ENCODE measurements around the gene HIC1. TPM values are rescaled to one million over a fixed set of nuclear protein-coding genes. Genes with fewer than 3 reads are reported as not detected.
A peak's percentile ranks its signal among the peaks of the same experiment; 100 is the strongest.

HIC1 gene
- total RNA-seq, 1 donor from 2014 or later = 0.37 TPM

- TF ChIP-seq CTCF (conservative IDR thresholded peaks at IDR 0.05) = no peak
- Mint-ChIP-seq H3K27me3 (ENCODE audit: low read depth) (no peaks in the 10 kb centered on the region), H3K4me1 (peaks cover 17% of the 10 kb centered on the region), H3K36me3 (ENCODE audit: low read depth) (no peaks in the 10 kb centered on the region), H3K9me3 (no peaks in the 10 kb centered on the region), H3K4me3 (no peak overlapping the region), H3K27ac (ENCODE audit: unreplicated experiment) (no peak overlapping the region)
- DNase-seq (ENCODE audit: low read depth, low spot score) = no peak
Measured at GRCh38 chr17:2107050-2107449, 52.1 kb downstream of the HIC1 start.

- H3K4me1 Mint-ChIP-seq = peaks cover 17% of the 10 kb centered on the region
- H3K36me3 Mint-ChIP-seq (ENCODE audit: low read depth) = no peaks in the 10 kb centered on the region
- TF ChIP-seq CTCF (conservative IDR thresholded peaks at IDR 0.05) = no peak
- H3K9me3 Mint-ChIP-seq = no peaks in the 10 kb centered on the region
- DNase-seq (ENCODE audit: low read depth, low spot score) = no peak
- H3K4me3 Mint-ChIP-seq = no peak overlapping the region
- no peak overlapping the region for H3K27ac Mint-ChIP-seq (ENCODE audit: unreplicated experiment)
- H3K27me3 Mint-ChIP-seq (ENCODE audit: low read depth) = no peaks in the 10 kb centered on the region
Measured at GRCh38 chr17:2107506-2107905, 52.6 kb downstream of the HIC1 start.

GRCh38 chr17:2108170-2108569 is 53.3 kb downstream of the HIC1 start:
- Mint-ChIP-seq H3K9me3 (no peaks in the 10 kb centered on the region), H3K27ac (ENCODE audit: unreplicated experiment) (no peak overlapping the region), H3K4me3 (no peak overlapping the region), H3K27me3 (ENCODE audit: low read depth) (no peaks in the 10 kb centered on the region), H3K4me1 (peaks cover 17% of the 10 kb centered on the region), H3K36me3 (ENCODE audit: low read depth) (no peaks in the 10 kb centered on the region)
- no peak for TF ChIP-seq CTCF (conservative IDR thresholded peaks at IDR 0.05)
- DNase-seq (ENCODE audit: low read depth, low spot score) = no peak

- Mint-ChIP-seq H3K27ac (ENCODE audit: unreplicated experiment) (no peak overlapping the region), H3K27me3 (ENCODE audit: low read depth) (no peaks in the 10 kb centered on the region), H3K36me3 (ENCODE audit: low read depth) (no peaks in the 10 kb centered on the region), H3K9me3 (no peaks in the 10 kb centered on the region), H3K4me1 (peaks cover 17% of the 10 kb centered on the region), H3K4me3 (no peak overlapping the region)
- no peak for DNase-seq (ENCODE audit: low read depth, low spot score)
- no peak for TF ChIP-seq CTCF (conservative IDR thresholded peaks at IDR 0.05)
Measured at GRCh38 chr17:2110436-2110835, 55.5 kb downstream of the HIC1 start.

- Mint-ChIP-seq H3K36me3 (ENCODE audit: low read depth) (peaks cover 1% of the 10 kb centered on the region), H3K4me3 (no peak overlapping the region), H3K27me3 (ENCODE audit: low read depth) (no peaks in the 10 kb centered on the region), H3K9me3 (no peaks in the 10 kb centered on the region), H3K4me1 (peaks cover 11% of the 10 kb centered on the region), H3K27ac (ENCODE audit: unreplicated experiment) (no peak overlapping the region)
- DNase-seq (ENCODE audit: low read depth, low spot score) = no peak
- TF ChIP-seq CTCF (conservative IDR thresholded peaks at IDR 0.05) = no peak
Measured at GRCh38 chr17:2111691-2112090, 56.8 kb downstream of the HIC1 start.

Small RNA genes lying within 50 kb of the gene (microRNA-seq; reads per million reads assigned to microRNA genes)
- 1,650 reads per million, percentile 85 among the genes with 10 or more reads in this experiment for gene MIR132
- 39.7 reads per million, percentile 46 among the genes with 10 or more reads in this experiment for gene MIR212

Other genes with a start within 250 kb of the HIC1 start
- 29.3 and 32.2 TPM in 2 replicates for gene SMYD4, start 225.2 kb upstream of the HIC1 start, total RNA-seq
- 205 and 215 TPM in 2 replicates for gene RPA1, start 225.1 kb upstream of the HIC1 start, total RNA-seq
- 0.36 and 0.47 TPM in 2 replicates for gene RTN4RL1, start 29.8 kb upstream of the HIC1 start, total RNA-seq
- gene DPH1, start 24.9 kb upstream of the HIC1 start, total RNA-seq = 29.7 and 35.1 TPM in 2 replicates
- gene OVCA2, start 13.1 kb upstream of the HIC1 start, total RNA-seq = 25.6 and 29.8 TPM in 2 replicates
- gene SMG6, start 248.7 kb downstream of the HIC1 start, total RNA-seq = 52.6 and 57.2 TPM in 2 replicates
- 25.6 and 35.7 TPM in 2 replicates for gene SRR, start 248.8 kb downstream of the HIC1 start, total RNA-seq